Fibroblast of villous mesenchyme (primary cell): Measurements from ENCODE around the gene WNK4. TPM values are rescaled to one million over a fixed set of nuclear protein-coding genes. Genes with fewer than 3 reads are reported as not detected.

Experiments used
- DNase-seq: peaks from one replicate; pipeline ENCODE4 v3.0.0-alpha.2; 2010; ENCODE audit warnings: low read depth
- H3K4me3 ChIP-seq: 2 replicates; pipeline ENCODE4 v1.5.1; 2011; ENCODE audit warnings: low read depth, mild to moderate bottlenecking, low read length
- CTCF ChIP-seq: IDR thresholded peaks from 2 replicates; pipeline ENCODE4 v1.5.1; 2012; ENCODE audit warnings: low read depth, mild to moderate bottlenecking, low read length; ENCODE audit not compliant: insufficient read depth
- total RNA-seq: library from RNA; depleted of rRNA; stranded (reverse); fragments of >200 nt; gene quantifications from 2 replicates; pipeline ENCODE4 v1.2.3, GENCODE V29; 2012

The WNK4 gene
- total RNA-seq, 1 donor = 3.9 TPM

GRCh38 chr17:42787266-42787665, 6.9 kb downstream of the WNK4 start:
- DNase-seq = no peak
- H3K4me3 ChIP-seq = no peak overlapping the region
- no peak for TF ChIP-seq CTCF

- H3K4me3 ChIP-seq = no peak overlapping the region
- DNase-seq = no peak
- no peak for TF ChIP-seq CTCF
Measured at GRCh38 chr17:42791948-42792347, 11.5 kb downstream of the WNK4 start.

- no peak for DNase-seq
- H3K4me3 ChIP-seq = no peak overlapping the region
- no peak for TF ChIP-seq CTCF
Measured at GRCh38 chr17:42792545-42792944, 12.1 kb downstream of the WNK4 start.

GRCh38 chr17:42795061-42795460, 14.7 kb downstream of the WNK4 start:
- no peak for DNase-seq

GRCh38 chr17:42795465-42795864, 15.1 kb downstream of the WNK4 start:
- no peak for TF ChIP-seq CTCF
- no peak overlapping the region for H3K4me3 ChIP-seq
- DNase-seq = no peak

More at GRCh38 chr17:42795061-42795460, 14.7 kb downstream of the WNK4 start:
- H3K4me3 ChIP-seq = no peak overlapping the region
- no peak for TF ChIP-seq CTCF

- no peak for DNase-seq
- H3K4me3 ChIP-seq = no peak overlapping the region
- no peak for TF ChIP-seq CTCF
Measured at GRCh38 chr17:42796066-42796758, 15.8 kb downstream of the WNK4 start.
